Uterus (tissue), 2 donors: ENCODE data around the gene SSBP2.

Experiments used
- POLR2A ChIP-seq, 2 donors: fragments of 450-650 bp; IDR thresholded peaks; one replicate each; pipeline ENCODE4 v1.6.1; 2016; ENCODE audit warnings: antibody characterized with exemption in 2 of 2, mild to moderate bottlenecking in 1 of 2, moderate library complexity in 1 of 2
- TF ChIP-seq, protein P1 (sequence below), 4 experiments: fragments of 200-600 bp in 2 of 4; fragments of 450-650 bp in 2 of 4; sonication (generic) in 2 of 4; IDR thresholded peaks; one replicate each; pipeline ENCODE4 v1.5.1; 2016 to 2019; ENCODE audit warnings: antibody characterized with exemption in 4 of 4, mild to moderate bottlenecking in 2 of 4, moderate library complexity in 1 of 4

DNA sequence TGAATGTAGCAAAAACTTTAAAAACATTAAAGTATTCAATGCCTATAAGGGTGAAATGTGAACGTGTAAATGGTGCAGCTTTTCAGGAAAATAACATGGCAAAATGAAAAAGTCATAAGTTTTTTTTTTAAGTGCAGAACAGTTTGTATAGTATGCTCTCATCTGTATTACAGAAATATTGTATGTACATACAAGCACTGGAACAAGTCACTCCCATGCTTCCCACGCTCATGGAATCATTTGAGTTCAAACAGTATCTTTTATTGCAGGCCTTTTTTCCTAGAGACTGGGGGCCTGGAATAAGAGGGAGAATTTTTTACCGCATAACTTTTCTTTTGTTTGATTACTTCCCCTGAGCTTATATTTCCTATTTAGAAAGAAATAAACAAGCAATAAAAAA is 94.1 kb downstream of the SSBP2 start:
- TF ChIP-seq, protein P1, sequence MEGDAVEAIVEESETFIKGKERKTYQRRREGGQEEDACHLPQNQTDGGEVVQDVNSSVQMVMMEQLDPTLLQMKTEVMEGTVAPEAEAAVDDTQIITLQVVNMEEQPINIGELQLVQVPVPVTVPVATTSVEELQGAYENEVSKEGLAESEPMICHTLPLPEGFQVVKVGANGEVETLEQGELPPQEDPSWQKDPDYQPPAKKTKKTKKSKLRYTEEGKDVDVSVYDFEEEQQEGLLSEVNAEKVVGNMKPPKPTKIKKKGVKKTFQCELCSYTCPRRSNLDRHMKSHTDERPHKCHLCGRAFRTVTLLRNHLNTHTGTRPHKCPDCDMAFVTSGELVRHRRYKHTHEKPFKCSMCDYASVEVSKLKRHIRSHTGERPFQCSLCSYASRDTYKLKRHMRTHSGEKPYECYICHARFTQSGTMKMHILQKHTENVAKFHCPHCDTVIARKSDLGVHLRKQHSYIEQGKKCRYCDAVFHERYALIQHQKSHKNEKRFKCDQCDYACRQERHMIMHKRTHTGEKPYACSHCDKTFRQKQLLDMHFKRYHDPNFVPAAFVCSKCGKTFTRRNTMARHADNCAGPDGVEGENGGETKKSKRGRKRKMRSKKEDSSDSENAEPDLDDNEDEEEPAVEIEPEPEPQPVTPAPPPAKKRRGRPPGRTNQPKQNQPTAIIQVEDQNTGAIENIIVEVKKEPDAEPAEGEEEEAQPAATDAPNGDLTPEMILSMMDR (IDR thresholded peaks at IDR 0.05): no peak
- TF ChIP-seq POLR2A (IDR thresholded peaks at IDR 0.05): no peak
